ENCODE results near the gene GTF3C1.

DNA sequence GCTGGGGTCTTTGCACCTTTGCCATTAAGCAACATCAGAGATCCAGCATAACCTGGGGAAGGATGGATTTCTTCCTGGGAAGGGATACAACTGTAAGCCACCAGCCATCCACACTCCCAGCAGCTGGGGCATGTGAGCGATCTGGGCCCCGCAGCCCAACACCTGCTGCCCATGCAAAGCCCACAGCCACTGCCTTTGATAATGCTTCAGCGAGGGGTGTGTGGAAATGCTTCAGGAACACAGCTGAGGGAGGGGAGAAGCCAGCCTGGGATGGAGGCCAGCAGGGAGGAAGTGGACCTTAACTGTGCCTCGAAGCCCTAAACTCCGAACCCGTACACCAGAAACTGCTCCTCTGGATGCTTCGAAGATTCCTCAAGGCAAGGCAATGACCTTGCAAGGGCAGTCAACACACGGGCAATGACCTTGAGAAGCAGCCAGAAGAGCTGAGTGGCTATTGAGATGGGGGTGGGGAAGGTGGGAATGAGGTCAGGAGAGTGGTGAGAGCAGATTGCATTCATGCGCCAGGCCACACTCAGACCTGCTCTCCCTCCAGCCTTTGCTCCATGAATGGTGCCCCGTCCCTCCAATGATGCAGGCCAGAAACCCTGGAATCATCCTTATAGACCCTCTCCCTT lies 49.3 kb upstream of the GTF3C1 start:
- TF ChIP-seq CTCF (IDR thresholded peaks at IDR 0.05) (no peak), POLR2A (IDR thresholded peaks at IDR 0.05) (no peak)

Data from uterus (tissue), 2 donors.